KMS-11 (cell line): Measurements from ENCODE around the gene SMIM30.
"Not testable (repeated sequence)": the region's sequence is repeated elsewhere in the genome, so short reads cannot be mapped to it uniquely, and the experiment has no call there.

Experiments used
- H2AFZ ChIP-seq: fragments of 200-600 bp; sonication (generic); 2 replicates; pipeline ENCODE4 v1.6.1; 2016; ENCODE audit warnings: antibody characterized with exemption, mixed run types, low read depth
- H3K27ac ChIP-seq: fragments of 200-600 bp; sonication (generic); 2 replicates; pipeline ENCODE4 v1.6.1; 2016; ENCODE audit warnings: mild to moderate bottlenecking, mixed run types
- H3K27me3 ChIP-seq: fragments of 200-600 bp; sonication (generic); 2 replicates; pipeline ENCODE4 v1.6.1; 2017; ENCODE audit warnings: mild to moderate bottlenecking, low read depth, mixed run types, moderate library complexity; ENCODE audit not compliant: insufficient read depth
- H3K36me3 ChIP-seq: fragments of 200-600 bp; sonication (generic); 2 replicates; pipeline ENCODE4 v1.6.1; 2017; ENCODE audit warnings: mild to moderate bottlenecking, mixed run types; ENCODE audit not compliant: insufficient read depth
- H3K4me1 ChIP-seq: fragments of 200-600 bp; sonication (generic); 2 replicates; pipeline ENCODE4 v1.6.1; 2016; ENCODE audit warnings: mild to moderate bottlenecking, low read depth, mixed run types; ENCODE audit not compliant: poor library complexity, severe bottlenecking
- H3K4me2 ChIP-seq: fragments of 200-600 bp; sonication (generic); 2 replicates; pipeline ENCODE4 v1.7.0; 2016; ENCODE audit warnings: mild to moderate bottlenecking, mixed run types
- H3K4me3 ChIP-seq: fragments of 200-600 bp; sonication (generic); IDR thresholded peaks from 2 replicates; pipeline ENCODE4 v1.6.1; 2017; ENCODE audit warnings: low read depth, low read length, mixed read lengths; ENCODE audit not compliant: insufficient read depth
- H3K79me2 ChIP-seq: fragments of 200-600 bp; sonication (generic); 2 replicates; pipeline ENCODE4 v1.6.1; 2016; ENCODE audit warnings: low read depth, mixed run types; ENCODE audit not compliant: insufficient read depth
- H3K9ac ChIP-seq: fragments of 200-600 bp; sonication (generic); 2 replicates; pipeline ENCODE4 v1.6.1; 2016; ENCODE audit warnings: mild to moderate bottlenecking, mixed run types
- H4K20me1 ChIP-seq: fragments of 200-600 bp; sonication (generic); 2 replicates; pipeline ENCODE4 v1.6.1; 2016; ENCODE audit warnings: mild to moderate bottlenecking, mixed run types; ENCODE audit not compliant: insufficient read depth
- TF ChIP-seq, protein P1 (sequence below): fragments of 200-600 bp; sonication (generic); conservative IDR thresholded peaks from 2 replicates; pipeline ENCODE4 v1.6.1; 2017; ENCODE audit warnings: low read depth, mild to moderate bottlenecking, antibody characterized with exemption, low read length, moderate library complexity, mixed read lengths

SMIM30 gene, protein sequence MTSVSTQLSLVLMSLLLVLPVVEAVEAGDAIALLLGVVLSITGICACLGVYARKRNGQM

DNA sequence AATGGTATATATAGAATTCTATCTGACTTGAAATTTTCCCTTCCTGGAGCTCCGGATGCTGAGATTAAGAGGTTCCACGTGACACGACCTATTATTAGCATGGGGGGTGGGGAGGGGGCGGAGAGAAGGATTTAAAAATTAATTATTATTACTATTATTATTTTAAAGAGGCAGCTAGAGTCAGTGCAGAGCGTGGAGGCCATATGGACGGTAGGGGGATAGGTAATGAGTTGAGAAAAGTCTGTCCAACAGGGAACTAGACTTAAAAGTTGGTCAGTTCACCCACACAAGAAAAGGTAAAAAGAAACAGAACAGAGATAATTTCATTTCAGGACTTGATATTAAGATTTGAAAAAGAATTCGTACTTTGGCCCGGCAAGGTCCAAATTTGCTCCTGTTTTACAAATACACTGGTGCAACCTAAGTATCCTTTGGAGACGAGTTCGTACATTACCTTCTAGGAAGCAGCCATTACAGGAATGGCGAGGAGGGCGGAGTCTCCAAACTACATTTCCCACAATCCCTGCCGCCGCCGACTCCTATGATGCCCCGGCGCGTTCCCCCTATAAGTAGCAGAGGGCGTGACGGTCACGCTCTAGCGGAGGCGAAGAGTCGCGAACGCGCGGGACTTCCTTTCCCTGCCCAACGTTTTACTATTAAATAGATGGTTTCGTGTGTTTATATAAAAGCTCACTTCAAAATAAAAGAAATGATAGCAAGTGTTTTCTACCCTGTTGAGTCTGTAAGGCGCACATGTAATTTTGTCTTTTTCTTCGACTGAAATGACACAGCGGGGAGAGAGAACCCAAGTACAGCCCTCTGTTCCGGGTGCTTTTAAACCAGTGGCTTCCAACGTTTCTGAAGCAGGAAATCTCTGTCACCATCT lies at the start of gene SMIM30:
Gene SMIM30 (minus strand): TSS at position 481 of the 886 bp plus-strand sequence. CDS start 976 bp downstream, outside the sequence.
- no peaks in the 10 kb centered on the region; the same call in 1 of the 2 replicates for H3K79me2 ChIP-seq
- no peaks in the 10 kb centered on the region for H3K36me3 ChIP-seq
- peak within 1 kb of the TSS; percentile 18 for H3K27ac ChIP-seq

DNA sequence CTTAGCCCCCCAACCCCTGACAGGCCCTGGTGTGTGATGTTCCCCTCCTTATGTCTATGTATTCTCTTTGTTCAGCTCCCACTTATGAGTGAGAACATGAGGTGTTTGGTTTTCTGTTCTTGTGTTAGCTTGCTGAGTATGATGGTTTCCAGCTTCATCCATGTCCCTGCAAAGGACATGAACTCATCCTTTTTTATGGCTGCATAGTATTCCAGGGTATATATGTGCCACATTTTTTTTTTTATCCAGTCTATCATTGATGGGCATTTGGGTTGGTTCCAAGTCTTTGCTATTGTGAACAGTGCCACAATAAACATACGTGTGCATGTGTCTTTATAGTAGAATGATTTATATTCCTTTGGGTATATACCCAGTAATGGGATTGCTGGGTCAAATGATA lies 47.8 kb upstream of the SMIM30 start:
- not testable (repeated sequence) for H3K4me2 ChIP-seq, H2AFZ ChIP-seq, H3K4me3 ChIP-seq, H3K27me3 ChIP-seq, H3K79me2 ChIP-seq, H3K4me1 ChIP-seq, H3K36me3 ChIP-seq, H4K20me1 ChIP-seq, H3K27ac ChIP-seq, H3K9ac ChIP-seq

More for the DNA sequence above, at the start of gene SMIM30:
- Histone ChIP-seq H3K9ac (peak within 1 kb of the TSS; percentile 53), H3K27me3 (no peaks in the 10 kb centered on the region), H2AFZ (peak within 1 kb of the TSS; percentile 97), H3K4me2 (peak within 1 kb of the TSS; percentile 99), H3K4me1 (peaks cover 10% of the 10 kb centered on the region), H4K20me1 (no peaks in the 10 kb centered on the region), H3K4me3 (no peak within 1 kb of the TSS)
- TF ChIP-seq, protein P1, sequence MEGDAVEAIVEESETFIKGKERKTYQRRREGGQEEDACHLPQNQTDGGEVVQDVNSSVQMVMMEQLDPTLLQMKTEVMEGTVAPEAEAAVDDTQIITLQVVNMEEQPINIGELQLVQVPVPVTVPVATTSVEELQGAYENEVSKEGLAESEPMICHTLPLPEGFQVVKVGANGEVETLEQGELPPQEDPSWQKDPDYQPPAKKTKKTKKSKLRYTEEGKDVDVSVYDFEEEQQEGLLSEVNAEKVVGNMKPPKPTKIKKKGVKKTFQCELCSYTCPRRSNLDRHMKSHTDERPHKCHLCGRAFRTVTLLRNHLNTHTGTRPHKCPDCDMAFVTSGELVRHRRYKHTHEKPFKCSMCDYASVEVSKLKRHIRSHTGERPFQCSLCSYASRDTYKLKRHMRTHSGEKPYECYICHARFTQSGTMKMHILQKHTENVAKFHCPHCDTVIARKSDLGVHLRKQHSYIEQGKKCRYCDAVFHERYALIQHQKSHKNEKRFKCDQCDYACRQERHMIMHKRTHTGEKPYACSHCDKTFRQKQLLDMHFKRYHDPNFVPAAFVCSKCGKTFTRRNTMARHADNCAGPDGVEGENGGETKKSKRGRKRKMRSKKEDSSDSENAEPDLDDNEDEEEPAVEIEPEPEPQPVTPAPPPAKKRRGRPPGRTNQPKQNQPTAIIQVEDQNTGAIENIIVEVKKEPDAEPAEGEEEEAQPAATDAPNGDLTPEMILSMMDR = no peak

DNA sequence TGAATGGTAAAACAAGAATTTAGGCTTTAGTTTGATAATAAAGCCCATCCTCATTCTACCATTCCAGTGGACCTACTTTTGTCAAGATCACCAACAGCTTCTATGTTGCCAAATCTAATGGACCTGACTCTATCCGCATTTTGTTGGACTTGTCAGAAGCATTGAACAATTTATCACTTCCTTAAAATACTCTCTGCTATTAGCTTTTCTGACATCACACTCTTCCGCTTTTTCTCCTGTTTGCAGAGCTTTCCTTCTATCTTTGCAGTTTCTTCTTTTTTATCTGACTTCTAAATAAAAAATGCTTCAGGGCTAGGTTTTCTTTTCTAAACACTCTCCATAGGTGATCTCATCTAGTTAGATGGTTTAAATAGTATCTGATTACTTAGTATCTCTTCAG lies 42.7 kb upstream of the SMIM30 start:
- no peak overlapping the region for H3K4me2 ChIP-seq
- no peak overlapping the region for H2AFZ ChIP-seq
- no peaks in the 10 kb centered on the region for H4K20me1 ChIP-seq
- H3K27ac ChIP-seq = no peak overlapping the region
- H3K9ac ChIP-seq = no peak overlapping the region
- no peaks in the 10 kb centered on the region for H3K27me3 ChIP-seq
- no peaks in the 10 kb centered on the region for H3K36me3 ChIP-seq
- H3K4me1 ChIP-seq = no peaks in the 10 kb centered on the region
- H3K79me2 ChIP-seq = no peaks in the 10 kb centered on the region
- no peak overlapping the region for H3K4me3 ChIP-seq
- TF ChIP-seq, protein P1 = no peak

DNA sequence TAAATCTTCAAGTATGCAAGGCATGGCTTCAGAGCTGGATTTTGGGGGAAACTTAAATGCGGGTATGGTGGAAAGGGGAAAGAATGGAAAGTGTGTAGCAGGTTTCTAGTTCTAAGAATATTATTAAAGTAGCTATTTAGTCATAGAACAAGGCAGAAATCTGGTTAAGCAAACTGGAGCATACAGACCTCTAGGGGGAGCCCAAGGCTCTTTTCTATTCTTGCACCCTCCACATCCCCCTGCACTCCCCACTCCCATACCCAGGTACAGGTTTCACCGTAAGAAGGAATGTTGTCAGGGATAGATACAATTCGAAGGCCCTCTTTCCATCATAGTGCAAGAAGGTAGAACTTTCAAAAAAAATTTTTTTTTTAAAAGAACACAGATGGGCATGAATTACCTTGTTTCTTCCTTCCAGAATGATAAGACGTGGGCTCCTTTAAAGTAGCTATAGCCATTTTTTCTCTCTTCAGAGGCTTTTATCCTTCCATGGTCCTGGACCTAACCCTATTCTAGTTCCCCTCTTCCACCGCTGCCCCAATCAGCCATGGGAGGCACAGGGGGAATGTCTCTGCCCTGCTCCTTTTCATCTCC lies 41.5 kb upstream of the SMIM30 start:
- TF ChIP-seq, protein P1 = peak; percentile 77
- no peak overlapping the region for H3K27ac ChIP-seq

More for the DNA sequence above, 41.5 kb upstream of the SMIM30 start:
- H3K79me2 ChIP-seq = no peaks in the 10 kb centered on the region
- no peaks in the 10 kb centered on the region for H3K27me3 ChIP-seq
- no peaks in the 10 kb centered on the region for H4K20me1 ChIP-seq
- H3K36me3 ChIP-seq = no peaks in the 10 kb centered on the region
- H3K4me2 ChIP-seq = no peak overlapping the region
- no peaks in the 10 kb centered on the region for H3K4me1 ChIP-seq
- no peak overlapping the region for H3K4me3 ChIP-seq
- H3K9ac ChIP-seq = no peak overlapping the region
- H2AFZ ChIP-seq = no peak overlapping the region
